ENCODE results near the gene CCR7. TPM values are rescaled to one million over a fixed set of nuclear protein-coding genes. Genes with fewer than 3 reads are reported as not detected.
A peak's percentile ranks its signal among the peaks of the same experiment; 100 is the strongest.

The CCR7 gene
- total and polyA plus RNA-seq, 7 donors, result 0.08 to 0.24 (median 0.20) TPM; not detected in 1

DNA sequence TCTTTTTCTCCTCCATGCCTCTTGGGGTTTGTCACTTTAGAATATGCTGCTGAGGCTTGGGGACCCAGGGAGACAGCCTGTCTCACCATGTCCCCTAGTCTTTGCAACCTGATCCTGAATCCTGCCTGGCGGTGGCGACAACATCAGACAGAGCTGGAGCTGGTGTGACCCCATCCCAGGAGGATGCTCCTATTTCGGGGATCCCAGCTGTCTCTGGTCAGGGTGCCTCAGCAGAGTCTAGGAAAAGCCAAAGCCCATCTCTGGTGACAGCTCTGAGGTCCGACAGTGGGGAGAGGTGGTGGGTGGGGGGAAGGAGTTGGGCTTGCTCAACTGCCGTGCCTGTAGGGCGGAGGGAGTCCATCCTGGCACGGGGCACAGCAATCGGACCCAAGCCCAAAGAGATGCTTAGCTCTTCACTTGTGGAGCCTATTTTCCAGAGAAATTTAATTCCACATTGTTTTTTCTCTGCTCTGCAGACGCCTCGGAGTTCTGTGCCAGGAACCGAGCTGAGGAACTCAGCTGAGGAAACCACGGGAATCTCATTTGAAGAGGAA, 53.5 kb downstream of the CCR7 start:
- Histone ChIP-seq H3K27me3 (ENCODE audit: insufficient read depth in 3 of 3, low read length in 2 of 3) (no peaks in the 10 kb centered on the region), H3K4me1 (peaks cover 25% of the 10 kb centered on the region), H3K27ac (no peak overlapping the region), H3K9me3 (no peaks in the 10 kb centered on the region), H3K4me3 (no peak overlapping the region), H3K36me3 (ENCODE audit: insufficient read depth in 1 of 2, low read depth in 1 of 2) (no peaks in the 10 kb centered on the region)
- DNase-seq, result no peak
- intact Hi-C loops (cut with DNase I), result no loop called here
- 33 to 58% (median 42%) methylated on average over 12 of the region's 12 CpGs for WGBS, 3 donors
- TF ChIP-seq CTCF (IDR thresholded peaks at IDR 0.05), result no peak
- ATAC-seq, result peak in 3 of 4 donors; percentile 22 to 65 (median 48)

GRCh38 chr17:40511136-40511535, 54.1 kb downstream of the CCR7 start:
- peaks cover 25% of the 10 kb centered on the region for H3K4me1 ChIP-seq
- no peaks in the 10 kb centered on the region for H3K27me3 ChIP-seq (ENCODE audit: insufficient read depth in 3 of 3, low read length in 2 of 3)
- TF ChIP-seq CTCF (IDR thresholded peaks at IDR 0.05), result no peak
- no peaks in the 10 kb centered on the region for H3K9me3 ChIP-seq
- H3K27ac ChIP-seq, result peak overlapping the region; percentile 43
- 32 to 66% (median 36%) methylated on average over 2 of the region's 2 CpGs for WGBS, 3 donors
- H3K36me3 ChIP-seq (ENCODE audit: insufficient read depth in 1 of 2, low read depth in 1 of 2), result no peaks in the 10 kb centered on the region
- DNase-seq, result no peak
- ATAC-seq, result peak in 1 of 4 donors; percentile 69
- no peak overlapping the region for H3K4me3 ChIP-seq
- intact Hi-C loops (cut with DNase I), result no loop called here

DNA sequence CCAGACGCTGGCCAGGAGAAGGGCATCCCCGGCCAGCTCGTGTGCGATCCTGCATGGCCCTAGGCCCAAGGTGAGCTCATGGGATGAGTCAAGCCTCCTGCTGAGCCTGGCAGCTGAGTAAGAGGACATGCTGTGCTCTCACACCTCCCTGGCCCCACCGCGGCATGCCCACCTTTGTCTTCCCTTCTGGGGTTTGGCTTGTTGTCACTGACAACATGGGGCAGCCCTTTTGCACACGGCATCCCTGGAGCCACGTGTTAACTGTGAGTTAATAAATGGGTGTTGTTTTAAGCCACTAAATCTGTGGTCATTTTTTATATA, 55.0 kb downstream of the CCR7 start:
- no peaks in the 10 kb centered on the region for H3K9me3 ChIP-seq
- H3K4me1 ChIP-seq, result peaks cover 25% of the 10 kb centered on the region
- 26 to 51% (median 34%) methylated on average over 8 of the region's 8 CpGs for WGBS, 3 donors
- intact Hi-C loops (cut with DNase I), result no loop called here
- no peaks in the 10 kb centered on the region for H3K27me3 ChIP-seq (ENCODE audit: insufficient read depth in 3 of 3, low read length in 2 of 3)
- DNase-seq (peak; percentile 70 to 91), ATAC-seq (peak; percentile 93 to 98 (median 96))
- peak overlapping the region; percentile 43 for H3K27ac ChIP-seq
- TF ChIP-seq CTCF (IDR thresholded peaks at IDR 0.05), result no peak
- H3K4me3 ChIP-seq, result no peak overlapping the region
- no peaks in the 10 kb centered on the region for H3K36me3 ChIP-seq (ENCODE audit: insufficient read depth in 1 of 2, low read depth in 1 of 2)

- no peak for TF ChIP-seq CTCF (IDR thresholded peaks at IDR 0.05)
- intact Hi-C loops (cut with DNase I), result no loop called here
- peaks cover 25% of the 10 kb centered on the region for H3K4me1 ChIP-seq
- H3K36me3 ChIP-seq (ENCODE audit: insufficient read depth in 1 of 2, low read depth in 1 of 2), result no peaks in the 10 kb centered on the region
- no peak for DNase-seq
- H3K9me3 ChIP-seq, result no peaks in the 10 kb centered on the region
- 55 to 71% (median 68%) methylated on average over 10 of the region's 10 CpGs for WGBS, 3 donors
- no peak overlapping the region for H3K4me3 ChIP-seq
- no peak overlapping the region for H3K27ac ChIP-seq
- ATAC-seq, result no peak
- H3K27me3 ChIP-seq (ENCODE audit: insufficient read depth in 3 of 3, low read length in 2 of 3), result no peaks in the 10 kb centered on the region
Observed at GRCh38 chr17:40509626-40510327, 55.5 kb downstream of the CCR7 start.

GRCh38 chr17:40506786-40507185, 58.5 kb downstream of the CCR7 start:
- ATAC-seq, result no peak
- no peaks in the 10 kb centered on the region for H3K27me3 ChIP-seq (ENCODE audit: insufficient read depth in 3 of 3, low read length in 2 of 3)
- no peaks in the 10 kb centered on the region for H3K36me3 ChIP-seq (ENCODE audit: insufficient read depth in 1 of 2, low read depth in 1 of 2)
- H3K4me3 ChIP-seq, result no peak overlapping the region
- DNase-seq, result no peak
- no peak for TF ChIP-seq CTCF (IDR thresholded peaks at IDR 0.05)
- no peaks in the 10 kb centered on the region for H3K9me3 ChIP-seq
- intact Hi-C loops (cut with DNase I), result no loop called here
- H3K27ac ChIP-seq, result no peak overlapping the region
- 71 to 82% (median 80%) methylated on average over 5 of the region's 5 CpGs for whole genome bisulfite sequencing, 3 donors
- peaks cover 21% of the 10 kb centered on the region for H3K4me1 ChIP-seq
